GM23338 (cell line): ENCODE data around the gene MESP2. TPM values are rescaled to one million over a fixed set of nuclear protein-coding genes. Genes with fewer than 3 reads are reported as not detected.

Experiments
- ATAC-seq: fragments of 200-7000 bp; cut with Tn5 transposase; 3 replicates; pipeline ENCODE4 v1.9.1; 2020
- DNase-seq: peaks from one replicate; pipeline ENCODE4 v3.0.0-alpha.2; 2015; ENCODE audit warnings: low spot score
- H2AFZ ChIP-seq: fragments of 200-600 bp; sonication (generic); 2 replicates; pipeline ENCODE4 v1.8.0; 2016; ENCODE audit warnings: antibody characterized with exemption, mild to moderate bottlenecking, moderate library complexity
- H3F3A ChIP-seq: fragments of 200-600 bp; sonication (generic); replicated peaks from 2 replicates; pipeline ENCODE4 v1.8.0; 2017; ENCODE audit warnings: antibody characterized with exemption, mixed run types, low read depth
- H3K27ac ChIP-seq: fragments of 200-600 bp; sonication (generic); 2 replicates; pipeline ENCODE4 v1.6.1; 2016; ENCODE audit warnings: low read depth
- H3K27me3 ChIP-seq: fragments of 200-600 bp; sonication (generic); 2 replicates; pipeline ENCODE4 v1.8.0; 2016; ENCODE audit warnings: mild to moderate bottlenecking, mixed run types, moderate library complexity; ENCODE audit not compliant: insufficient read depth
- H3K36me3 ChIP-seq: fragments of 200-600 bp; sonication (generic); 2 replicates; pipeline ENCODE4 v1.8.0; 2016; ENCODE audit warnings: mild to moderate bottlenecking; ENCODE audit not compliant: insufficient read depth
- H3K4me1 ChIP-seq: fragments of 200-600 bp; sonication (generic); 2 replicates; pipeline ENCODE4 v1.8.0; 2016; ENCODE audit warnings: mild to moderate bottlenecking, moderate library complexity; ENCODE audit not compliant: insufficient read depth
- H3K4me2 ChIP-seq: fragments of 200-600 bp; sonication (generic); 2 replicates; pipeline ENCODE4 v1.7.1; 2017; ENCODE audit warnings: mixed run types
- H3K4me3 ChIP-seq: fragments of 200-600 bp; sonication (generic); 2 replicates; pipeline ENCODE4 v1.6.1; 2016; ENCODE audit warnings: mixed run types
- H3K79me2 ChIP-seq: fragments of 200-600 bp; sonication (generic); replicated peaks from 2 replicates; pipeline ENCODE4 v1.8.0; 2017; ENCODE audit warnings: mild to moderate bottlenecking; ENCODE audit not compliant: insufficient read depth
- H3K9me2 ChIP-seq: fragments of 200-600 bp; sonication (generic); 2 replicates; pipeline ENCODE4 v1.8.0; 2017; ENCODE audit not compliant: insufficient read depth
- H4K20me1 ChIP-seq: fragments of 200-600 bp; sonication (generic); replicated peaks from 2 replicates; pipeline ENCODE4 v1.8.0; 2017; ENCODE audit warnings: mild to moderate bottlenecking; ENCODE audit not compliant: insufficient read depth
- H3K27ac Mint-ChIP-seq: 2 replicates; pipeline ENCODE4 v1.8.0; 2020; ENCODE audit warnings: inconsistent platforms, mild to moderate bottlenecking, moderate library complexity, mixed read lengths
- H3K27me3 Mint-ChIP-seq: 3 replicates; pipeline ENCODE4 v1.8.0; 2022; ENCODE audit warnings: low read depth, mild to moderate bottlenecking, moderate library complexity, mixed read lengths, inconsistent platforms; ENCODE audit not compliant: insufficient read depth, poor library complexity
- H3K36me3 Mint-ChIP-seq: 3 replicates; pipeline ENCODE4 v1.8.0; 2021; ENCODE audit warnings: low read depth, mild to moderate bottlenecking, inconsistent platforms, moderate library complexity, mixed read lengths
- H3K4me1 Mint-ChIP-seq: 3 replicates; pipeline ENCODE4 v1.8.0; 2020; ENCODE audit warnings: mild to moderate bottlenecking, inconsistent platforms, mixed read lengths
- H3K4me3 Mint-ChIP-seq: 3 replicates; pipeline ENCODE4 v1.8.0; 2021; ENCODE audit warnings: moderate library complexity, mild to moderate bottlenecking, inconsistent platforms, mixed read lengths
- H3K9me3 Mint-ChIP-seq: 3 replicates; pipeline ENCODE4 v1.8.0; 2020; ENCODE audit warnings: moderate library complexity, mild to moderate bottlenecking, inconsistent platforms, mixed read lengths
- JUNB ChIP-seq: IDR thresholded peaks from one replicate; pipeline ENCODE4 v1.6.1; 2016; ENCODE audit warnings: antibody characterized with exemption; ENCODE audit not compliant: unreplicated experiment
- NANOG ChIP-seq: IDR thresholded peaks from 2 replicates; pipeline ENCODE4 v1.6.1; 2016; ENCODE audit warnings: antibody characterized with exemption, borderline replicate concordance
- POLR2AphosphoS5 ChIP-seq: IDR thresholded peaks from 2 replicates; pipeline ENCODE4 v1.6.1; 2016; ENCODE audit warnings: antibody characterized with exemption, low read depth
- polyA plus RNA-seq: library from polyadenylated mRNA; unstranded; fragments of >200 nt; fragmentation: Nextera tagmentation; extraction: Ambion mirVana; gene quantifications from 2 replicates; pipeline ENCODE4 v1.2.1, GENCODE V29; 2016
- total RNA-seq: library from RNA; depleted of rRNA; stranded (reverse); fragments of >200 nt; shearing (Covaris generic); gene quantifications from 2 replicates; pipeline ENCODE4 v1.2.3, GENCODE V29; 2014
- TF ChIP-seq, protein P1 (sequence below): fragments of 250-450 bp; sonication (Bioruptor Pico); IDR thresholded peaks from 2 replicates; pipeline ENCODE4 v1.5.0; 2020; ENCODE audit warnings: mild to moderate bottlenecking, moderate library complexity

Gene MESP2
- total and polyA plus RNA-seq, 2 experiments from 2014 or later = 0.24 to 1.3 TPM

DNA sequence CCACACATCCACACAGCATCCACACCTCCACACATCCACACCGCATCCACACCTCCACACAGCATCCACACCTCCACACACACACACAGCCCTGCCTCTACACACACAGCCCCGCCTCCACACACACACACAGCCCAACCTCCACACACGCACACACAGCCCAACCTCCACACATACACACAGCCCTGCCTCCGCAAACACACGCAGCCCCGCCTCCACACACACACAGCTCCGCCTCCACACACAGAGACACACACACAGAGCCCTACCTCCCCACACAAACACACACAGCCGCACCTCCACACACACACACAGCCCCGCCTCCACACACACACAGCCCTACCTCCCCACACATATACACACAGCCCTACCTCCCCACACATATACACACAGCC lies 29.7 kb upstream of the MESP2 start (continued):
- TF ChIP-seq, protein P1, sequence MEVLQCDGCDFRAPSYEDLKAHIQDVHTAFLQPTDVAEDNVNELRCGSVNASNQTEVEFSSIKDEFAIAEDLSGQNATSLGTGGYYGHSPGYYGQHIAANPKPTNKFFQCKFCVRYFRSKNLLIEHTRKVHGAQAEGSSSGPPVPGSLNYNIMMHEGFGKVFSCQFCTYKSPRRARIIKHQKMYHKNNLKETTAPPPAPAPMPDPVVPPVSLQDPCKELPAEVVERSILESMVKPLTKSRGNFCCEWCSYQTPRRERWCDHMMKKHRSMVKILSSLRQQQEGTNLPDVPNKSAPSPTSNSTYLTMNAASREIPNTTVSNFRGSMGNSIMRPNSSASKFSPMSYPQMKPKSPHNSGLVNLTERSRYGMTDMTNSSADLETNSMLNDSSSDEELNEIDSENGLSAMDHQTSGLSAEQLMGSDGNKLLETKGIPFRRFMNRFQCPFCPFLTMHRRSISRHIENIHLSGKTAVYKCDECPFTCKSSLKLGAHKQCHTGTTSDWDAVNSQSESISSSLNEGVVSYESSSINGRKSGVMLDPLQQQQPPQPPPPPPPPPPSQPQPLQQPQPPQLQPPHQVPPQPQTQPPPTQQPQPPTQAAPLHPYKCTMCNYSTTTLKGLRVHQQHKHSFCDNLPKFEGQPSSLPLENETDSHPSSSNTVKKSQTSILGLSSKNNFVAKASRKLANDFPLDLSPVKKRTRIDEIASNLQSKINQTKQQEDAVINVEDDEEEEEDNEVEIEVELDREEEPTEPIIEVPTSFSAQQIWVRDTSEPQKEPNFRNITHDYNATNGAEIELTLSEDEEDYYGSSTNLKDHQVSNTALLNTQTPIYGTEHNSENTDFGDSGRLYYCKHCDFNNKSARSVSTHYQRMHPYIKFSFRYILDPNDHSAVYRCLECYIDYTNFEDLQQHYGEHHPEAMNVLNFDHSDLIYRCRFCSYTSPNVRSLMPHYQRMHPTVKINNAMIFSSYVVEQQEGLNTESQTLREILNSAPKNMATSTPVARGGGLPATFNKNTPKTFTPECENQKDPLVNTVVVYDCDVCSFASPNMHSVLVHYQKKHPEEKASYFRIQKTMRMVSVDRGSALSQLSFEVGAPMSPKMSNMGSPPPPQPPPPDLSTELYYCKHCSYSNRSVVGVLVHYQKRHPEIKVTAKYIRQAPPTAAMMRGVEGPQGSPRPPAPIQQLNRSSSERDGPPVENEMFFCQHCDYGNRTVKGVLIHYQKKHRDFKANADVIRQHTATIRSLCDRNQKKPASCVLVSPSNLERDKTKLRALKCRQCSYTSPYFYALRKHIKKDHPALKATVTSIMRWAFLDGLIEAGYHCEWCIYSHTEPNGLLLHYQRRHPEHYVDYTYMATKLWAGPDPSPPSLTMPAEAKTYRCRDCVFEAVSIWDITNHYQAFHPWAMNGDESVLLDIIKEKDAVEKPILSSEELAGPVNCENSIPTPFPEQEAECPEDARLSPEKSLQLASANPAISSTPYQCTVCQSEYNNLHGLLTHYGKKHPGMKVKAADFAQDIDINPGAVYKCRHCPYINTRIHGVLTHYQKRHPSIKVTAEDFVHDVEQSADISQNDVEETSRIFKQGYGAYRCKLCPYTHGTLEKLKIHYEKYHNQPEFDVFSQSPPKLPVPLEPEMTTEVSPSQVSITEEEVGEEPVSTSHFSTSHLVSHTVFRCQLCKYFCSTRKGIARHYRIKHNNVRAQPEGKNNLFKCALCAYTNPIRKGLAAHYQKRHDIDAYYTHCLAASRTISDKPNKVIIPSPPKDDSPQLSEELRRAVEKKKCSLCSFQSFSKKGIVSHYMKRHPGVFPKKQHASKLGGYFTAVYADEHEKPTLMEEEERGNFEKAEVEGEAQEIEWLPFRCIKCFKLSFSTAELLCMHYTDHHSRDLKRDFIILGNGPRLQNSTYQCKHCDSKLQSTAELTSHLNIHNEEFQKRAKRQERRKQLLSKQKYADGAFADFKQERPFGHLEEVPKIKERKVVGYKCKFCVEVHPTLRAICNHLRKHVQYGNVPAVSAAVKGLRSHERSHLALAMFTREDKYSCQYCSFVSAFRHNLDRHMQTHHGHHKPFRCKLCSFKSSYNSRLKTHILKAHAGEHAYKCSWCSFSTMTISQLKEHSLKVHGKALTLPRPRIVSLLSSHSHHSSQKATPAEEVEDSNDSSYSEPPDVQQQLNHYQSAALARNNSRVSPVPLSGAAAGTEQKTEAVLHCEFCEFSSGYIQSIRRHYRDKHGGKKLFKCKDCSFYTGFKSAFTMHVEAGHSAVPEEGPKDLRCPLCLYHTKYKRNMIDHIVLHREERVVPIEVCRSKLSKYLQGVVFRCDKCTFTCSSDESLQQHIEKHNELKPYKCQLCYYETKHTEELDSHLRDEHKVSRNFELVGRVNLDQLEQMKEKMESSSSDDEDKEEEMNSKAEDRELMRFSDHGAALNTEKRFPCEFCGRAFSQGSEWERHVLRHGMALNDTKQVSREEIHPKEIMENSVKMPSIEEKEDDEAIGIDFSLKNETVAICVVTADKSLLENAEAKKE (CRISPR knock-in tag) = no peak
- no peak for TF ChIP-seq POLR2AphosphoS5

DNA sequence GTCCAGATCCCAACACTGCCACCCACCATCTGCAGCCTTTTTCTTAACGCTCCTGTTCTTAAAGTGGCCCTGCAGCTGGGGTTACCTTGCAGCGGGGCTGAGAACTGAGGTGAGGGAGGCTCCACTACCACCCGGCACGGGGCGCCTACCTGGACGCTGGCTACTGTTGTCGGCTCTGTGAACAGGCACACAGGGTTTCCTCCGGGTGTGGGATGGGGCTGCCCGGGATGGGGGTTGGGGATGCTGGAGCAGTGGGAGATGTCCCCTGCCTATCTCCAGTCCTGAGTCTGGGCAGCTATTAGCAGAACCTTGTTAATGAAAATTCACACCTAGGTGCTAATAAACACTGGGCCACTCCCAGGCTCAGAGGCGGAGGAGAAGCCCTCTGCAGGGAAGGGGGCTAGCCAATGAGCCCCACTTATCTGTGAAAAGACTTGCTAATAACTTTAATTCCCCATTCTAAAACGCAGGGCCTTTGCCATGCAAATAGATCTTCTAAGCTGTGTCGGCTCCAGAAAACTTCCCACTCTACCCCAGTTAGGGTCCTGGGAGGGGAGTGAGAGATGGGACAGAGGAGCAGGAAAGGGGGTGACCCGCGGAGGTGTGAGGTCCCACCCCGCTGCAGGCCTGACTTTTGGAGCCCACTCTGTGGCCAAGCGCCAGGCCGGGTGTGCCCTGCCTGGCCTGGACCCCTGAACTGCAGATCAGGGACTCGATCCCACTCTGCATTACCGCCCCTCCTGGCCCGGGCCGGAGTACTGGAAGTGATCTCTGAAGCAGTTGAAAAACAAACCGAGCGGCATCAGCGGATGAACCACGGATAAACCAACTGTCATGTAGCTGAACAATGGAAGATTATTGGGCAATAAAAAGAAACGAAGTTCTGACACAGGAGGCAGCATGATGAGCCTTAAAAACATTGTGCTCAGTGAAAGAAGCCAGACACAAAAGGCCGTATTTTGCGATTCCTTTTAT lies 28.1 kb upstream of the MESP2 start:
- peak overlapping the region; percentile 79 for H3K4me2 ChIP-seq
- H3K4me3 ChIP-seq = peak overlapping the region; percentile 55
- H3K9me3 Mint-ChIP-seq = no peaks in the 10 kb centered on the region
- peak overlapping the region; percentile 83; the same call in 1 of the 2 replicates for H2AFZ ChIP-seq
- no peak overlapping the region for H3K27ac ChIP-seq
- H3K4me1 Mint-ChIP-seq = peaks cover 21% of the 10 kb centered on the region
- H3K36me3 ChIP-seq = no peaks in the 10 kb centered on the region; the same call in 1 of the 2 replicates
- TF ChIP-seq NANOG (0 out of 2 replicates have a peak, but pooled peaks have one; percentile 11), JUNB (no peak)
- ATAC-seq (peak; percentile 5), DNase-seq (peak; percentile 47)
- no peaks in the 10 kb centered on the region for H3K9me2 ChIP-seq
- no peaks in the 10 kb centered on the region for H3K36me3 Mint-ChIP-seq
- peaks cover 12% of the 10 kb centered on the region; the same call in 1 of the 2 replicates for H3F3A ChIP-seq
- H3K27me3 ChIP-seq = peaks cover 75% of the 10 kb centered on the region
- H4K20me1 ChIP-seq = peaks cover 10% of the 10 kb centered on the region; the same call in 1 of the 2 replicates
- H3K79me2 ChIP-seq = no peaks in the 10 kb centered on the region
- no peak overlapping the region; the same call in 2 of the 3 replicates for H3K4me3 Mint-ChIP-seq
- no peak overlapping the region for H3K27ac Mint-ChIP-seq
- peaks cover 23% of the 10 kb centered on the region for H3K27me3 Mint-ChIP-seq
- H3K4me1 ChIP-seq = peaks cover 31% of the 10 kb centered on the region
